ENCODE data around the gene STPG3.

STPG3 gene

GRCh38 chr9:137243626-137244485 is 7.2 kb upstream of the STPG3 start:
- H3K4me3 ChIP-seq (ENCODE audit: low read length): no peak overlapping the region
- TF ChIP-seq ZNF274 (IDR thresholded peaks at IDR 0.05; ENCODE audit: low read depth, low read length): no peak

GRCh38 chr9:137244486-137245449 is 6.3 kb upstream of the STPG3 start:
- no peak overlapping the region for H3K4me3 ChIP-seq (ENCODE audit: low read length)
- TF ChIP-seq ZNF274 (IDR thresholded peaks at IDR 0.05; ENCODE audit: low read depth, low read length): no peak

DNA sequence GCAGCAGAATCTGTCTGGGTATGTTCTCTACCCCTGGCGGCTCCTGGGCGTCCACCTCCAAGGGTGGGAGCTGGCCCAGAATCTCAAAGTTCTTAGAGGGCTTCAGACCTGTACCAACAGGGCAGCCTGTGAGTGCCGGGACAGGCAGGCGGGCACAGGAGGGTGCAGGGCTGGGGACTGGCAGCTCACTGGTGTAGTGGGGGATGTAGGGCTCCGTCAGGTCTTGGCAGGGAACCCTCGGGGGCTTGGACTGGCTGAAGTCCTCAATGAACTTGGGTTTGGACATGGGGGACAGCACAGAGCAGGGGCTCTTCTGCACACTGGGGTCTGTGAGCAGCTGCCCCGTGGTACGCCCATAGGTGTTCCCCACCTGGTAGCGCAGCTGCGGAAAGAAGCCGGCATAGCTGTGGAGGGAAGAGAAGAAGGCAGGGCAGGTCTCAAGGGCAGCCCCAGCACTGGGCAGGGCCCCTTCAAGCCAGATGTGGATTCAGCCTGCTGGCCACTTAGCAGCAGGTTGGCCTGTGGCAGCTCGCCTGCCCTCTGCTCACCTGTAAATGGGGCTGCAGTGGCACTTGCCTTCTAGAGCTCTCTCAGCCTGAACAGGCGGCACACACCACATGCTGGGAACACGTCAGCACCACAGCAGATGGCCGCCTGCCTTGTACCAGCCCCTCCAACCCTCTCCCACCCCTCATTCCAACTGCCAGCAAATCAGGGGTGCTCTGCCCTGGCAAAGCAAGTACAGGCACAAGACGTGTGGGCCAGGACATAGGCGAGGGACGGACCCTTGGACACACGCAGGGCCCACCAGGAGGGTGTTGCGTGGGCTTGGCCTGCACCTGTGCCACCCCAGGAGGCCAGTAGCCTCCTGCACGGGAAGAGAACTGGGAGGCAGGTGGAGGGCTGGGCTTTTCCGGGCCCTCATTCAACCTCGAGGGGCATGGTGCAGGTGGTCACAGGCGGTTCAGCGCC is 5.3 kb upstream of the STPG3 start:
- TF ChIP-seq ZNF274 (IDR thresholded peaks at IDR 0.05; ENCODE audit: low read depth, low read length): no peak
- no peak overlapping the region for H3K4me3 ChIP-seq (ENCODE audit: low read length)

DNA sequence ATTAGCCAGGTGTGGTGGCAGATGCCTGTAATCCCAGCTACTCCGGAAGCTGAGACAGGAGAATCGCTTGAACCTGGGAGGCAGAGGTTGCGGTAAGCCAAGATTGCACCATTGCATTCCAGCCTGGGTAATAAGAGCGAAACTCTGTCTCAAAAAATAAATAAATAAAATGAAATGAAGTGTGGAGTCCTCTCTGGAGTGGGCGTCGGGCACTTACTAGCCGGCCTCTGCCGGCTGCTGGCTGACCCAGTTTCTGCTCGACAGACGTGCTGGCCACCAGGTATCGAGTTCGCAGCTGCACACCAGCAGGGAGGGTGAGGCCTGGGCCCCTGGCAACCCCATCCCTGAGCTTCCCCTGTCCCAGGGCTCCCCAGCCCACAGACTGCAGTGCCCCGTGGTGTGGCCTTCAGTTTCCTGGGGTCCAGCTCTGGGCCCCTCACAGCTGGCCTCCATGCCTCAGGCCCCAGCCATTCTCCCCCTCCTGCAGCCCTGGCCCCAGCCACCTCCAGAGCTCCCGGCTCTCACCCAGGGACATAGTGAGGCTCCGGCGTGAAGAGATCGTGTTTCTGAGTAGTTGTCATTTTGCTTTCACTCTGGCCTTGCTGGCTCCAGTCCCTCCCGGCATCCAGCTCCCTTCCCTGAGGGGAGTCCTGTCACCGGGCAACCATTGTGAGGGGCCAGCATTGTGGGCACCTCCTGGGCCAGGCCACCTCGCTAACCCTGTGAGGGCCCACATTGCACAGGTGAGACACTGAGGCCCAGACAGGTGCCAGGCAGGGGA is 3.8 kb upstream of the STPG3 start:
- no peak overlapping the region for H3K4me3 ChIP-seq (ENCODE audit: low read length)
- TF ChIP-seq ZNF274 (IDR thresholded peaks at IDR 0.05; ENCODE audit: low read depth, low read length): no peak

GRCh38 chr9:137247916-137248175 is 3.2 kb upstream of the STPG3 start:
- H3K4me3 ChIP-seq (ENCODE audit: low read length): no peak overlapping the region
- no peak for TF ChIP-seq ZNF274 (IDR thresholded peaks at IDR 0.05; ENCODE audit: low read depth, low read length)

DNA sequence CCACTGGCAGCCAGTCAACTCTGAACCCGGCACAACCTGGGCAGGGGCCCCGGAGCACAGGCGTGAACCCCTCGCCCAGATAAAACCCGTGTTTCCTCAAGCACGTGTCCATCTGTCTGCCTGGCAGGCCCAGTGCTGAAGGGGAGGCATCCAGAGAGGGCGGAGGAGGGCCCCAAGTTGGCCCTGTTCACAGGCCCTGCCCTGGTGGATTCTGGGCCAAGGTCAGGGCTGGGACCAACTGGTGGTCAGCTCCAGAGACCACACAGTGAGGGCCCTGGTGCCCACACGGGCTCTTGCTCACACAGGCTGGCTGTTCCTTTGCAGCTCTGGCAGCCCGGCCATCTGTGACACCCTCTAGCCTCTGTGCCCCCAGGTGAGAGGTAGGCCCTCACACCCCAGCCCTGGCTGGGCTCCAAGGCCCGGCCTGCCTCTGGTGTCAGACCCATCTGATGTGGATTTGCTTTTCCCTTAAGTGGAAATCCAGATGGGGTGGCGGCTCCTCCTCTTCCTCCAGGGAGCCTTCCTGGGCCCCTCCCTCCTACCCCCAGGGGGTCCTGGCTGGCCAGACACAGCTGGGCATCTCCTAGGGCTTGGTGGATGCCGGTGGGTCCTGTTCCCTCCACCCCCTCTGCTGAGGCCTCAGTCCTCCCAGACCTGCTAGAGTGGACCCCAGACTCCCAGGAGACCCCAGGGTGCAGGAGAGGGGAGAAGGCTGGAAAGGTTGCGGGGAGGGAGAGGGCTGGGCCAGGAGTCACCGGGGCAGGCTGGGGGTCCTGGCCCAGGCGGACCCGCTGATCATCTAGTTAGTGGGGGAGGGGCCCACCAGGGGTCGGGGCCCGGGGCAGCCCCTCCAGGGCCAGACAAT is 525 bp upstream of the STPG3 start:
- no peak overlapping the region for H3K4me3 ChIP-seq (ENCODE audit: low read length)
- TF ChIP-seq ZNF274 (IDR thresholded peaks at IDR 0.05; ENCODE audit: low read depth, low read length): no peak

DNA sequence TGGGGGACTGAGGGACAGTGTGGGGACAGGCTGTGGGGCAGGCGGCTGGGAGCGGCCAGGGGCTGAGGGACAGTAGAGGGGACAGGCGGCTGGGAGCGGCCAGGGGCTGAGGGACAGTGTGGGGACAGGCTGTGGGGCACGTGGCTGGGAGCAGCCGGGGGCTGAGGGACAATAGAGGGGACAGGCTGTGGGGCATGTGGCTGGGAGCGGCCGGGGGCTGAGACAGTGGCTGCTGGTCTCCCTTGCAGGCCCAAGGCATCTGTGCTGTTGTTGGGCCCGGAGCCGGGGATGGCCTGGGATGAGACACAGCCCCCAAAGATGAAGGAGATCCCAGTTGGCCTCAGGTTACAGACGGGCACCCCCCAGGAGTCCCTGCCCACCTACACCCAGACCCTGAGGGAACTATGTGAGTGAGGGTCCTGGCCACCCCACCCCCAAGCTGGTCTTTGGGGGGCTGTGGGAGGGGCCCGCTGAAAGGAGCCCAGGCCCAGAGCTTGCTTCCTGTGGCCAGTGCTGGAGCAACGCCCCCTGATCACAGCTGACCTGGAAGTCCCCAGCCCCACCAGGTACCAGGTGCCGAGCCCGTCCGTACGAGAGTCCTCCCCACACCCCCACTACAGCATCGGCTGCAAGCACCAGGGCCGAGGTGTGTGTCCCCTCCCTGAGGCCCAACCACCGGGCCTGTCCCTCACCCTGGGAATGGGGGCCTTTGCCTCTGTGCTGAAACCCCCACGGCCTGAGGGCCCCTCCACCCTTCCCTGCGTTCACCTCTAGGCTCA is 593 bp downstream of the STPG3 start:
- no peak for TF ChIP-seq ZNF274 (IDR thresholded peaks at IDR 0.05; ENCODE audit: low read depth, low read length)
- H3K4me3 ChIP-seq (ENCODE audit: low read length): no peak overlapping the region

DNA sequence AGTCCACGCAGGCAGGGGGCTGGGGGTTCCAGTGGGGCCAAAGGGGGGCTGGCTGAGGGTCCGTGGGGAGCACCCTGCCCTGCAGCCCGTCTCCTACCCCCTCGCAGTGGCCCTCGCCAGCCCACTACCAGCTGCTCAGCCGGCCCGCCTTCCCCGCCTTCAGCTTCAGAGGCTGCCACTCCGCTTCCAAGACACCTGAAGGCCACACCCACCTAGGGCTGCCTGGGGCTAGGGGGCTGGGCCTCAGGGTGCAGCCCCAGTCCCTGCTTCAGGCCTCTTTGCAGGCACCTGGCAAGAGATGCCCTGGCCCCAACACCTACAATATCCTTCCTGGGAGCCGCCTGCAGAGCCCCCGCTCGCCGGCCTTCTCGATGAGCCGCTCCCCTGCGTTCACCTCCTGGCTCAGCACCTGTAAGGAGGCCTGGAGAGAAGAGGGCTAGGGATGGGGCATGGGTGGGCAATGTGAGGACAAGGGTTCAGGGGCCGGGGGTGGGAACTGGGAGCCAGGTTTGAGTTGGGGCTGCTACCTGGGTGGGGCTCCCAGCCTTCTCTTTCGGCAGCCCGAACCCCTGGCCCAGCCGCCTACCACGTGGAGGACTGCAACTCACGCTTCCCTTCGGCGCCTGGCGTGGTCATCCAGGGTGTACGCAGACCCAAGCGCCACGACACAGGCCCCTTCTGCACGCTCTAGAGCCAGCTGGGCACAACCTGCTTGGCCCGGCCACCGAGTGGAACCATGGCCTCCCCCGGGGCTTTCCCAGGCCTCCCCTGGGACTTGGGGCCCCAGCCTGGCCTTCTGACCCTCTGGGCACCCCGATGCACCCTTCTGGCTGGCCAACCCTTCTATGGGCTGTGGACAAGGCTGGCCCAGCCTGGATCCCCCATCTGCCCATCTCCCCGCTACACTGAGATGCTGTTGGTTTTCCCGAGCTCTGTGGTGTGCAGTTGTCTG is 1.7 kb downstream of the STPG3 start:
- H3K4me3 ChIP-seq (ENCODE audit: low read length): no peak overlapping the region
- no peak for TF ChIP-seq ZNF274 (IDR thresholded peaks at IDR 0.05; ENCODE audit: low read depth, low read length)

DNA sequence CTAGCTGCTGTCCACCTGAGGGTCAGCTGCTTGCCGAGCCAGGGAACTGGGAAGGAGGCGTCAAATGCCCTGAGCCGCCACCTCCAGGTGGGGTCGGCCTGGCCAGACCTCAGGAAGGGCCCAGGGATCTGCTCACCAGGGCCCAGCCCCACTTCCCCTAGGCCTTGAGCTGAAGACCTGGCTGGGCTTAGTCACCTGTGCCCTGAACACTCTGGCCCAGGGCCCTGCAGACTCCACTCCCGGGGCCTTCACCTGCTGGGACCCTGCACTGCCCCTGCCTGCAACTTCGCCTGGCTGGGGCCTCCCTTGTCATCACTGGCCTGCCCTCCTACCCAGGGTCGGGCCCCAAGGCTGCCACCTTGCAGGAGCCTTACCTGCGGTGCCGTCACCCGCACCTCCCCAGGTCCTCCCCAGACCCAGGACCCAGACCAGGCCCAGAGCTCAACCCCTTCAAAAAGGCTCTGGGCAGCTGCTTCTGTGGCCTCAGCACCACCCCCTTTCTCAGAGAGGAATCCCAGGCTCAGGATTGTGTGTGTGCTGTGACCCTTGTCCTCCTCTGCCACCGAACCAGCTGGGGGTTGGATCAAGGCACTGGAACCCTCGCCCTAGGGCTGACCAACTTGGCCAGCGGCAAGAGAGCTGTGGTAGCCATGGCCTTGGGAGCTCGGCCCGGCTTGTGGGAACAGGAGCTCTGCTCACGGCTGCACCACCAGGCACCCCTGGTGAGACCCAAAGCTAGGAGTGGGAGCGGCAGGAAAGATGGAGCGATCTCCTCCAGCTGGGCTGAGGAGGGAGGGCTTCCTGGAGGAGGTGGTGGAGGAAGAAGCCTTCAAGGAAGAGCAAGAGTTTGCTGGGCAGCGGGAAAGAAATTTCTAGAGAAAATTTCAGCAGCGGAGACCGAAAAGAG is 2.9 kb downstream of the STPG3 start:
- peak overlapping the region; percentile 80; the same call in 1 of the 2 replicates for H3K4me3 ChIP-seq (ENCODE audit: low read length)
- TF ChIP-seq ZNF274 (IDR thresholded peaks at IDR 0.05; ENCODE audit: low read depth, low read length): no peak
